Activated naive CD4-positive, alpha-beta T cell treated with anti-CD3 and anti-CD28 coated beads for 36 hours (primary cell): ENCODE results near the gene RIMKLB. TPM values are rescaled to one million over a fixed set of nuclear protein-coding genes. Genes with fewer than 3 reads are reported as not detected.
"Not testable (repeated sequence)": the region's sequence is repeated elsewhere in the genome, so short reads cannot be mapped to it uniquely, and the experiment has no call there.

Experiments used
- CTCF ChIA-PET: fragments of 350-600 bp; sonication (Branson Sonifier 250); formaldehyde crosslinking; loops from one replicate; lab custom pipeline; 2021; ENCODE audit warnings: antibody characterized with exemption; lab: Charles Lee
- DNase-seq: peaks from one replicate; pipeline ENCODE4 v3.0.0-alpha.2; 2020
- H3K27ac Mint-ChIP-seq: one replicate; pipeline ENCODE4 v1.8.0; 2021; ENCODE audit warnings: mild to moderate bottlenecking, mixed read lengths
- H3K27me3 Mint-ChIP-seq: one replicate; pipeline ENCODE4 v1.8.0; 2021; ENCODE audit warnings: low read depth, mixed read lengths
- H3K36me3 Mint-ChIP-seq: one replicate; pipeline ENCODE4 v1.8.0; 2021; ENCODE audit warnings: low read depth, mixed read lengths
- H3K4me1 Mint-ChIP-seq: one replicate; pipeline ENCODE4 v1.8.0; 2021; ENCODE audit warnings: low read depth, mixed read lengths
- H3K4me3 Mint-ChIP-seq: one replicate; pipeline ENCODE4 v1.8.0; 2021; ENCODE audit warnings: mild to moderate bottlenecking, moderate library complexity, mixed read lengths
- H3K9me3 Mint-ChIP-seq: one replicate; pipeline ENCODE4 v1.8.0; 2021; ENCODE audit warnings: mixed read lengths
- intact Hi-C: fragments of 100-400 bp; cut with micrococcal nuclease; formaldehyde crosslinking; loops from one replicate; pipeline ENCODE4 v1.15.1; 2023
- total RNA-seq, 2 experiments: library from RNA; stranded (reverse); gene quantifications; one replicate each; pipeline ENCODE4 v1.2.3, GENCODE V29; 2021

RIMKLB gene
- total RNA-seq, 2 experiments from 2014 or later: 5.2 to 5.5 TPM

- H3K27me3 Mint-ChIP-seq: no peaks in the 10 kb centered on the region
- H3K9me3 Mint-ChIP-seq: no peaks in the 10 kb centered on the region
- H3K4me1 Mint-ChIP-seq: no peaks in the 10 kb centered on the region
- intact Hi-C loops: no loop called here
- peaks cover 2% of the 10 kb centered on the region for H3K36me3 Mint-ChIP-seq
- no peak overlapping the region for H3K4me3 Mint-ChIP-seq
- no peak overlapping the region for H3K27ac Mint-ChIP-seq
- no peak for DNase-seq
- CTCF ChIA-PET: no interaction called here
Measured at GRCh38 chr12:8742501-8742900, 44.7 kb downstream of the RIMKLB start.

GRCh38 chr12:8743121-8743520, 45.3 kb downstream of the RIMKLB start:
- H3K4me1 Mint-ChIP-seq, intact Hi-C loops, H3K9me3 Mint-ChIP-seq, DNase-seq, H3K27me3 Mint-ChIP-seq, H3K27ac Mint-ChIP-seq, CTCF ChIA-PET, H3K4me3 Mint-ChIP-seq, H3K36me3 Mint-ChIP-seq: not testable (repeated sequence)

DNA sequence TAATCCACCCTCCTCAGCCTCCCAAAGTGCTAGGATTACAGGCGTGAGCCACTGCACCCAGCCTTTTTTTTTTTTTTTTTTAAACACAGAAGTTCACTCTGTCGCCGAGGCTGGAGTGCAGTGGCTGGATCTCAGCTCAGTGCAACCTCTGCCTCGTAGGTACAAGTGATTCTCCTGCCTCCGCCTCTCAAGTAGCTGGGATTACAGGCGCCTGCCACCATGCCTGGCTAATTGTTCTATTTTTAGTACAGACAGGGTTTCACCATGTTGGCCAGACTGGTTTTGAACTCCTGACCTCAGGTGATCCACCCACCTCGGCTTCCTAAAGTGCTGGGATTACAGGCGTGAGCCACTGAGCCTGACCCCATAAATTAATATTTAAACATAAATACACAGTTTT, 47.8 kb downstream of the RIMKLB start:
- H3K4me1 Mint-ChIP-seq, H3K27ac Mint-ChIP-seq, intact Hi-C loops, H3K27me3 Mint-ChIP-seq, DNase-seq, H3K9me3 Mint-ChIP-seq, CTCF ChIA-PET, H3K36me3 Mint-ChIP-seq, H3K4me3 Mint-ChIP-seq: not testable (repeated sequence)

GRCh38 chr12:8746046-8746445, 48.3 kb downstream of the RIMKLB start:
- H3K27me3 Mint-ChIP-seq: no peaks in the 10 kb centered on the region
- no peak for DNase-seq
- no peaks in the 10 kb centered on the region for H3K4me1 Mint-ChIP-seq
- CTCF ChIA-PET: no interaction called here
- H3K27ac Mint-ChIP-seq: no peak overlapping the region
- H3K4me3 Mint-ChIP-seq: no peak overlapping the region
- H3K9me3 Mint-ChIP-seq: no peaks in the 10 kb centered on the region
- peaks cover 2% of the 10 kb centered on the region for H3K36me3 Mint-ChIP-seq
- intact Hi-C loops: no loop called here

DNA sequence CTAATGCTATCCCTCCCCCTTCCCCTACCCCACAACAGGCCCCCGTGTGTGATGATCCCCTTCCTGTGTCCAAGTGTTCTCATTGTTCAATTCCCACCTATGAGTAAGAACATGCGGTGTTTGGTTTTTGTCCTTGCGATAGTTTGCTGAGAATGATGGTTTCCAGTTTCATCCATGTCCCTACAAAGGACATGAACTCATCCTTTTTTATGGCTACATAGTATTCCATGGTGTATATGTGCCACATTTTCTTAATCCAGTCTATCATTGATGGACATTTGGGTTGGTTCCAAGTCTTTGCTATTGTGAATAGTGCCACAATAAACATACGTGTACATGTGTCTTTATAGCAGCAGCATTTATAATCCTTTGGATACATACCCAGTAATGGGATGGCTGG, 62.3 kb downstream of the RIMKLB start:
- intact Hi-C loops, H3K27ac Mint-ChIP-seq, H3K9me3 Mint-ChIP-seq, CTCF ChIA-PET, H3K4me1 Mint-ChIP-seq, H3K4me3 Mint-ChIP-seq, DNase-seq, H3K27me3 Mint-ChIP-seq: not testable (repeated sequence)
- peaks cover 21% of the 10 kb centered on the region for H3K36me3 Mint-ChIP-seq

DNA sequence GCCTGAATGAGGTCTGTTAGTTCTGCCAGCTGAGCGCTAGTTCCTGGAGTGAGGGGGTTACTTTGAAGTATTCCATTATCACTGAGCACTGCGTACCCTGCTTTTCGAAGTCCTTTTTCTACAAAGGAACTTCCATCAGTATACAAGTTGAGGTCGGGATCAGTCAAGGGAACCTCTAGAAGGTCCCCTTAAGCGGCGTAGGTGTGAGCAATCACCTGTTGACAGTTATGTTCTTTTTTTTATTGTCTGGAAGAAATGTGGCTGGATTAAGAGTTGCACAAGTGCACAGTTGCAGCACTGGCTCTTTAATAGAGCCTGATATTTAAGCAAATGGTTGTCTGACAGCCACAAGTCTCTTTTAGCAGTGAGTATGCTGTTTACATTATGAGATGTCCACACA, 64.9 kb downstream of the RIMKLB start:
- CTCF ChIA-PET, H3K4me1 Mint-ChIP-seq: not testable (repeated sequence)

DNA sequence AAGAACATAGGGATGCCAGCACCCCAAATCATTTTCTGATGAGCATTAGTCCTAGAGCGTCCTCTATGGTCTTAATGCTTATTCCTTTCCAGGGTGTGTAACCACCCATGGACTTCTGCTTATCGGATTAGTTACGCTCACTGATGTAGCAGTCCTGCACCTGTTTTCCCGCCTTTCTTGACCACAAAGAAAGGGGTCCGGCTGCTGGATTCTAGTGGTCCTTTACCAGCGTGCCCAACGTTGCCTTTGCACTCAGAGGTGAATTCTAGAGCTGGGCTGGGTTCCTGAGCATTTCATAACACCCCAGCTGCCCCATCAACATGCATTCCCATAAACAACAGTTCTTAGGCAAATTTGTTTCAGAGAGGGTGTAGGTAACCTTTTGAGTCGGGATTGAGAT, 68.3 kb downstream of the RIMKLB start:
- H3K27me3 Mint-ChIP-seq, H3K4me3 Mint-ChIP-seq, CTCF ChIA-PET, H3K27ac Mint-ChIP-seq, H3K9me3 Mint-ChIP-seq, intact Hi-C loops, H3K36me3 Mint-ChIP-seq, H3K4me1 Mint-ChIP-seq, DNase-seq: not testable (repeated sequence)

More for the DNA sequence above, 64.9 kb downstream of the RIMKLB start:
- H3K4me3 Mint-ChIP-seq, H3K27ac Mint-ChIP-seq, intact Hi-C loops, DNase-seq, H3K27me3 Mint-ChIP-seq, H3K9me3 Mint-ChIP-seq: not testable (repeated sequence)
- peaks cover 20% of the 10 kb centered on the region for H3K36me3 Mint-ChIP-seq

DNA sequence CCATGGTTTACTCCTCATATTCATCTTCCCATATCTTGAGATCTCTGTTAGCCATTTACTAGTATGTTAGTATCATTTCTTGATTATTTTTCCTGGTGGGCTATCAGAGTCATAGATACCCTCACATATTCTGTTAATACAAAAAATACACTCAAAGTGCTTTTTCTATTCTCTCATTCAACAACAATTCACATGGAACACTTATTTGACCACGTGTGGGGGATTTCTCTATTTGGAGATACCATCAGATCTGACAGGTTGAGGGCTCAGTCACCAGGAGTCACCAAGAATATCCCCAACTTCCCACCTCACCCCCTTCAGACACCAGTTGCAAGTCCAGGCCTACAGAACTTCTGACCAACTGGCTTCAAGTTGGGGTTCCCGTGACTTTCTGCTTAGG, 72.7 kb downstream of the RIMKLB start:
- CTCF ChIA-PET: interaction anchor here (0.5 kb wide), 1 partner anchor 166 kb away, joined by 3 read pairs; no protein-coding TSS in a partner anchor
- H3K36me3 Mint-ChIP-seq: peaks cover 4% of the 10 kb centered on the region
- intact Hi-C loops: no loop called here
- H3K27me3 Mint-ChIP-seq: no peaks in the 10 kb centered on the region
- DNase-seq: no peak
- H3K4me3 Mint-ChIP-seq: no peak overlapping the region
- no peaks in the 10 kb centered on the region for H3K9me3 Mint-ChIP-seq
- no peaks in the 10 kb centered on the region for H3K4me1 Mint-ChIP-seq
- no peak overlapping the region for H3K27ac Mint-ChIP-seq

GRCh38 chr12:8771072-8771471, 73.3 kb downstream of the RIMKLB start:
- Mint-ChIP-seq H3K4me1 (no peaks in the 10 kb centered on the region), H3K9me3 (no peaks in the 10 kb centered on the region), H3K27ac (no peak overlapping the region), H3K36me3 (peaks cover 4% of the 10 kb centered on the region), H3K27me3 (no peaks in the 10 kb centered on the region), H3K4me3 (no peak overlapping the region)
- no peak for DNase-seq
- CTCF ChIA-PET: interaction anchor here (1.5 kb wide), 1 partner anchor 89 kb away, joined by 4 read pairs; no protein-coding TSS in a partner anchor
- intact Hi-C loops: no loop called here

DNA sequence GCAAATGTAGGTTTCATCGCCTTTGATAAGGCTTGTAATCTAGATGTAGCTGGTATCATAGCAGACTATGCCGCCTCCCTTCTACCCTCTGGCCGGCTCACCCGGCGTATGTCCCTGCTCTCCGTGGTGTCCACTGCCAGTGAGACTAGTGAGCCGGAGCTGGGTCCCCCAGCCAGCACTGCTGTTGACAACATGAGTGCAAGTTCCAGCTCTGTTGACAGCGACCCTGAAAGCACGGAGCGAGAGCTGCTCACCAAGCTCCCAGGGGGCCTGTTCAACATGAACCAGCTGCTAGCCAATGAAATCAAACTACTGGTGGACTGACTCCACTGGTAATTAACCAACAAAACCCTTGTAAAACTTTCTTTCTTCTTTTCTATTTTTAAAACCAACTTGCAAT, 75.7 kb downstream of the RIMKLB start:
- DNase-seq: no peak
- Mint-ChIP-seq H3K36me3 (peaks cover 2% of the 10 kb centered on the region), H3K27ac (no peak overlapping the region), H3K4me1 (no peaks in the 10 kb centered on the region), H3K9me3 (no peaks in the 10 kb centered on the region), H3K27me3 (no peaks in the 10 kb centered on the region), H3K4me3 (no peak overlapping the region)
- intact Hi-C loops: no loop called here
- CTCF ChIA-PET: no interaction called here

DNA sequence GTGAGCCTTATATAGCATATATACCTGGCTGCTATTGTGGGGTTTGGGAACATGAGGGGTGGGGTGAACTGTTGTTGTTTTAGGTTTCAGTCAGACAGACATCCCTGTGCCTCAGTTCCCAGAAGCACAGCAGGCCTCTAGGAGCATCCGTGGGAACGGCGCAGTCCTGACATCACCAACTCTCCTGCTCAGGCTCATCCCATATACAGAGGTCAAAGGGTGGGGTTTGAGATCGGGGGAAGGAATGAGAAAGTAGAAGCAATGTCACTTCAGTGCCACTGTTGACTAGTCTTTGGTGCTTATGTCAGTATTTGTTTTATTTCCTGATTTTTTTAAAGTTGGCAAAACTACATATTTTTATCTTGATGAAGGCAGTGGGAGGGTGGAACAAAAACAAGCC, 81.5 kb downstream of the RIMKLB start:
- Mint-ChIP-seq H3K4me3 (no peak overlapping the region), H3K4me1 (no peaks in the 10 kb centered on the region), H3K27me3 (no peaks in the 10 kb centered on the region), H3K27ac (no peak overlapping the region), H3K36me3 (peaks cover 2% of the 10 kb centered on the region), H3K9me3 (no peaks in the 10 kb centered on the region)
- DNase-seq: no peak
- CTCF ChIA-PET: no interaction called here
- intact Hi-C loops: no loop called here

- intact Hi-C loops: loop anchor here (1.0 to 2.0 kb wide), 3 partner anchors 81 to 269 kb away; no protein-coding TSS in a partner anchor
- no peaks in the 10 kb centered on the region for H3K9me3 Mint-ChIP-seq
- H3K4me1 Mint-ChIP-seq: no peaks in the 10 kb centered on the region
- H3K36me3 Mint-ChIP-seq: peaks cover 2% of the 10 kb centered on the region
- H3K4me3 Mint-ChIP-seq: no peak overlapping the region
- H3K27me3 Mint-ChIP-seq: no peaks in the 10 kb centered on the region
- H3K27ac Mint-ChIP-seq: no peak overlapping the region
- CTCF ChIA-PET: no interaction called here
- no peak for DNase-seq
Measured at GRCh38 chr12:8779862-8780261, 82.1 kb downstream of the RIMKLB start.

- no peaks in the 10 kb centered on the region for H3K36me3 Mint-ChIP-seq
- no peak overlapping the region for H3K27ac Mint-ChIP-seq
- no peaks in the 10 kb centered on the region for H3K9me3 Mint-ChIP-seq
- CTCF ChIA-PET: no interaction called here
- peak; percentile 6 for DNase-seq
- H3K4me3 Mint-ChIP-seq: no peak overlapping the region
- H3K27me3 Mint-ChIP-seq: no peaks in the 10 kb centered on the region
- H3K4me1 Mint-ChIP-seq: no peaks in the 10 kb centered on the region
- intact Hi-C loops: loop anchor here (1.0 to 2.0 kb wide), 3 partner anchors 80 to 269 kb away; no protein-coding TSS in a partner anchor
Measured at GRCh38 chr12:8780389-8780788, 82.6 kb downstream of the RIMKLB start.
